Gastroesophageal sphincter (tissue), 3 donors: Measurements from ENCODE around the gene RFTN2.

Experiments used
- EP300 ChIP-seq: sonication (generic); formaldehyde crosslinking; IDR thresholded peaks from one replicate; pipeline ENCODE4 v1.6.1; 2017; ENCODE audit warnings: antibody characterized with exemption, mild to moderate bottlenecking
- POLR2A ChIP-seq, 2 donors: fragments of 450-650 bp; IDR thresholded peaks; one replicate each; pipeline ENCODE4 v1.6.1; 2017; ENCODE audit warnings: antibody characterized with exemption in 2 of 2, mild to moderate bottlenecking in 2 of 2, moderate library complexity in 1 of 2
- TF ChIP-seq, protein P1 (sequence below), 4 experiments: fragments of 200-600 bp in 2 of 4; fragments of 450-650 bp in 2 of 4; sonication (generic) in 1 of 4; IDR thresholded peaks; one replicate each; pipeline ENCODE4 v1.5.1; 2017 to 2019; ENCODE audit warnings: antibody characterized with exemption in 4 of 4, mild to moderate bottlenecking in 2 of 4, moderate library complexity in 2 of 4

DNA sequence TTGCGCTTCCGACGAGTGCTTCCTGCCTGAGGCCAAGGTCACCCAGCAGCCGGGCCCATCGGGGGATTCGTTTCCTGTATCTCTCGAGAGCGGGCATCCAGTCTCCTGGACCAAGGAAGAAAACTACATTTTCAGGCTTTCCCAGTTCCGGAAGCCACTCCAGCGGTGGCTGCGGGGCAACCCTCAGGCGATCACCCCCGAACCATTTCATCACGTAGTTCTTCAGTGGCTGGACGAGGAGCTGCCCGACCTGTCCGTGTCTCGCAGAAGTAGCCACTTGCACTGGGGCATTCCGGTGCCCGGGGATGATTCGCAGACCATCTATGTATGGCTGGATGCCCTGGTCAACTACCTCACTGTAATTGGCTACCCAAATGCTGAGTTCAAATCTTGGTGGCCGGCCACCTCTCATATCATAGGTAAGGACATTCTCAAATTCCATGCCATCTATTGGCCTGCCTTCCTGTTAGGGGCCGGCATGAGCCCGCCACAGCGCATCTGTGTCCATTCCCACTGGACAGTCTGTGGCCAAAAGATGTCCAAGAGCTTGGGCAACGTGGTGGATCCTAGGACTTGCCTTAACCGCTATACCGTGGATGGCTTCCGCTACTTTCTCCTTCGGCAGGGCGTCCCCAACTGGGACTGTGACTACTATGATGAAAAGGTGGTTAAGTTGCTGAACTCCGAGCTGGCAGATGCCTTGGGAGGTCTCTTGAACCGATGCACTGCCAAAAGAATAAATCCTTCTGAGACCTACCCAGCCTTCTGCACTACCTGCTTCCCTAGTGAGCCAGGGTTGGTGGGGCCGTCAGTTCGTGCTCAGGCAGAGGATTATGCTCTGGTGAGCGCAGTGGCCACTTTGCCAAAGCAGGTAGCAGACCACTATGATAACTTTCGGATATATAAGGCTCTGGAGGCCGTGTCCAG lies 30.8 kb upstream of the RFTN2 start:
- TF ChIP-seq EP300 (no peak), POLR2A (IDR thresholded peaks at IDR 0.05) (no peak)
- TF ChIP-seq, protein P1, sequence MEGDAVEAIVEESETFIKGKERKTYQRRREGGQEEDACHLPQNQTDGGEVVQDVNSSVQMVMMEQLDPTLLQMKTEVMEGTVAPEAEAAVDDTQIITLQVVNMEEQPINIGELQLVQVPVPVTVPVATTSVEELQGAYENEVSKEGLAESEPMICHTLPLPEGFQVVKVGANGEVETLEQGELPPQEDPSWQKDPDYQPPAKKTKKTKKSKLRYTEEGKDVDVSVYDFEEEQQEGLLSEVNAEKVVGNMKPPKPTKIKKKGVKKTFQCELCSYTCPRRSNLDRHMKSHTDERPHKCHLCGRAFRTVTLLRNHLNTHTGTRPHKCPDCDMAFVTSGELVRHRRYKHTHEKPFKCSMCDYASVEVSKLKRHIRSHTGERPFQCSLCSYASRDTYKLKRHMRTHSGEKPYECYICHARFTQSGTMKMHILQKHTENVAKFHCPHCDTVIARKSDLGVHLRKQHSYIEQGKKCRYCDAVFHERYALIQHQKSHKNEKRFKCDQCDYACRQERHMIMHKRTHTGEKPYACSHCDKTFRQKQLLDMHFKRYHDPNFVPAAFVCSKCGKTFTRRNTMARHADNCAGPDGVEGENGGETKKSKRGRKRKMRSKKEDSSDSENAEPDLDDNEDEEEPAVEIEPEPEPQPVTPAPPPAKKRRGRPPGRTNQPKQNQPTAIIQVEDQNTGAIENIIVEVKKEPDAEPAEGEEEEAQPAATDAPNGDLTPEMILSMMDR (IDR thresholded peaks at IDR 0.05): no peak
